ENCODE data around the gene RALGAPA2.
"Not testable (repeated sequence)": the region's sequence is repeated elsewhere in the genome, so short reads cannot be mapped to it uniquely, and the experiment has no call there.

RALGAPA2 gene

GRCh38 chr20:20362774-20363433, 349.5 kb downstream of the RALGAPA2 start:
- peak; percentile 75 for DNase-seq

GRCh38 chr20:20360464-20360863, 352.0 kb downstream of the RALGAPA2 start:
- peak; percentile 65 for DNase-seq

GRCh38 chr20:20359628-20360027, 352.8 kb downstream of the RALGAPA2 start:
- no peak for DNase-seq

- DNase-seq, result no peak
Measured at GRCh38 chr20:20358801-20359200, 353.6 kb downstream of the RALGAPA2 start.

GRCh38 chr20:20355503-20355902, 356.9 kb downstream of the RALGAPA2 start:
- DNase-seq, result not testable (repeated sequence)

GRCh38 chr20:20353576-20353975, 358.9 kb downstream of the RALGAPA2 start:
- DNase-seq, result no peak

- DNase-seq, result no peak
Measured at GRCh38 chr20:20344476-20344875, 368.0 kb downstream of the RALGAPA2 start.

- no peak for DNase-seq
Measured at GRCh38 chr20:20343932-20344331, 368.5 kb downstream of the RALGAPA2 start.
